Activated naive CD4-positive, alpha-beta T cell (primary cell): Measurements from ENCODE around the gene SEZ6L2.
"Not testable (repeated sequence)": the region's sequence is repeated elsewhere in the genome, so short reads cannot be mapped to it uniquely, and the experiment has no call there.

Experiments
- DNase-seq, 4 experiments: peaks; one replicate each; lab custom pipeline; 2025; lab: John Stamatoyannopoulos, UW

Gene SEZ6L2

DNA sequence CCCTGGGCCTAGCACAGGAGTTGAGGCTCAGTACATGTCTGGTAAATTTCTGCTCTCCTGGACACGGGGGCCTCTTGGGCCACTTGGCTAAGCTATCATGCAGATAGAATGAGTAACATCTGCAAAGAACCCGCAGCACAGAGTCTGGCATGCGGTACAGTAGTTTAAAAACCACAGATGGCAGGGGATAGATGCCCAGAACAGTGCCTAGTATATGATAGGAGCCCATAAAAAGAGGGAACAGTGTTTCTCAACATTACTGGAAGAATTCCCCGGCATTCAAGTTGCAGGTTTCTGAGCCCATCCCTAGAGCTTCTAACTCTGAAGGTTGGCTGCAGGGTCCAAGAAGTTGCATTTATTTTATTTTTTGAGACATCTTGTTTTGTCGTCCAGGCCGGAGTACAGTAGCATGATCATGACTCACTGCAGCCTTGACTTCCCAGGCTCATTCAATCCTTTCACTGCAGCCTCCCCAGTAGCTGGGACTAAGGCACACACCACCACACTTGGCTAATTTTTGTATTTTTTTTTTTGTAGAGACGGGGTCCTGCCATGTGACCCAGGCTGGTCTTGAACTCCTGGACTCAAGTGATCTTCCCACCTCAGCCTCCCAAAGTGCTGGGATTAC lies 42.1 kb downstream of the SEZ6L2 start:
- no peak for DNase-seq

DNA sequence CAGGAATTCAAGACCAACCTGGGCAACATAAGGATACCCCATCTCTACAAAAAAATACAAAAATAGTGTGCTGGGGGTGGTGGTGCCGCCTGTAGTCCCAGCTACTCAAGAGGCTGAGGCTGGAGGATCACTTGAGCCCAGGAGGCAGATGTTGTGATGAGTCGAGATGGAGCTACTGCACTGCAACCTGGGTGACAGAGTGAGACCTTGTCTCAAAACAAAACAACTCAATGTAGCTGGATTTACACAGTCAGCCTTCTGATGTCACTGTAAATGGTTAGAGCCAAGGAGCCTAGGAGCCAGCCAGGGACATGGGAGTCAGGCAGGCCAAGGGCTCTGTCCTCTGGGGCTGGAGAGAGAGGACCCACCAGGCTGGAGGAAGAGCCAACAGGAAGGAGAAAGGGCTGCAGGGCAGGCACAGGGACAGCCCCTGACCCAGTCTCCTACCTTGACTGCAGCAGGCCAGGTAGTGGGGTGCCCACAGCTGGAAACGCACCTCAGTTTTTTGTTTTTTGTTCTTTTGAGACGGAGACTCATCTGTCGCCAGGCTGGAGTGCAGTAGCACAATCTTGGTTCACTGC lies 44.7 kb downstream of the SEZ6L2 start:
- DNase-seq, result no peak

DNA sequence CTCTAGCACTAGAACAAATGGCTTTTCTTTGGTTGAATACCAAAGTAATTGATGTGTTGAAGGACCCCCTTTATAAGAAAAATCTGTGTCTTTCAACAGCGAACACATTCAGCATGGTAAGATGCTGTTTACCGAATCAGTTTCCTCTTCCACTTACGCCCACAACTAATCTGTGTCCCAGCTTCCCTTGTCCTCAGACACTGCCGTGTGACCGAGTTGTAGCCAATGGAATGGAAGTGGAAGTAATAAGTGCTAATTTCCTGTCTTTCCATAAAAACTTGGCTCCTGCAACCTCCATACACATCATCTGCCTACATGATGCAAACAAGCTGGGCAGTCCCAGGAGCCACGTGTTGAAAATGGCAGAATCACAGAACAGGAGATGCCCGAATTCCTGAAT lies 46.7 kb downstream of the SEZ6L2 start:
- no peak for DNase-seq

DNA sequence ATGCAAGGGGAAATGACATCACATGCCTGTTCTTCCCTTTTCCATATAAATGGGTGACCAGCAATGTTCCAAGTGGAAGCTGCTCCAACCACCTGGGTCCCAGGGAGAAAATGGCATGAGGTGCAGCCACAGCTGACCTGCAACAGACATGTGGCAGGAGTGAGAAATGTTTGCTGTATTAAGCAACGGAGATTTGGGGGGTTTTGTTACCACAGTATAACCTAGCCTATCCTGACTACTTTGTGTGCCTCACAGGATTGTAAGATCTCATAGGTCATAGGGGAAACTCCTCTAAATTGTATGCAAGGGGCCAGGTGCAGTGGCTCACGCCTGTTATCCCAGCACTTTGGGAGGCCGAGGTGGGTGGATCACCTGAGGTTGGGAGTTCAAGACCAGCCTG lies 48.4 kb downstream of the SEZ6L2 start:
- no peak for DNase-seq

DNA sequence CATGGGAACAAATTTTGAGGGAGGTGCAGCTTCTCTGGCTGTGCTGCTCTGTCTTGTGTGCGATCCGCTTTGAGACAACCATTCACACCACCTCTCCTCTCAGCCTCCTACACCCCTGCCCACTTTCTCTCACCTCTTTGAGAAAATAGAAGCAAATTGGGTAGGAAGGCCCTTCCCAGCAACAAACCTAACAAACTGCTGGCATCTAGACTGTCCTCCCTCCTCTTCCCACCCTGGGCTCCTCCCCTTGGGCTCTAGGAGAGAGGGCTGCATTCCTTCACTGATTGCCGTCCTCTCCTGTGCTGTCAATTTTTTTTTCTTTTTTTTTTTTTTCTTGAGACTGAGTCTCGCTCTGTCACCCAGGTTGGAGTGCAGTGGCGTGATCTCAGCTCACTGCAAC lies 49.8 kb downstream of the SEZ6L2 start:
- no peak for DNase-seq

DNA sequence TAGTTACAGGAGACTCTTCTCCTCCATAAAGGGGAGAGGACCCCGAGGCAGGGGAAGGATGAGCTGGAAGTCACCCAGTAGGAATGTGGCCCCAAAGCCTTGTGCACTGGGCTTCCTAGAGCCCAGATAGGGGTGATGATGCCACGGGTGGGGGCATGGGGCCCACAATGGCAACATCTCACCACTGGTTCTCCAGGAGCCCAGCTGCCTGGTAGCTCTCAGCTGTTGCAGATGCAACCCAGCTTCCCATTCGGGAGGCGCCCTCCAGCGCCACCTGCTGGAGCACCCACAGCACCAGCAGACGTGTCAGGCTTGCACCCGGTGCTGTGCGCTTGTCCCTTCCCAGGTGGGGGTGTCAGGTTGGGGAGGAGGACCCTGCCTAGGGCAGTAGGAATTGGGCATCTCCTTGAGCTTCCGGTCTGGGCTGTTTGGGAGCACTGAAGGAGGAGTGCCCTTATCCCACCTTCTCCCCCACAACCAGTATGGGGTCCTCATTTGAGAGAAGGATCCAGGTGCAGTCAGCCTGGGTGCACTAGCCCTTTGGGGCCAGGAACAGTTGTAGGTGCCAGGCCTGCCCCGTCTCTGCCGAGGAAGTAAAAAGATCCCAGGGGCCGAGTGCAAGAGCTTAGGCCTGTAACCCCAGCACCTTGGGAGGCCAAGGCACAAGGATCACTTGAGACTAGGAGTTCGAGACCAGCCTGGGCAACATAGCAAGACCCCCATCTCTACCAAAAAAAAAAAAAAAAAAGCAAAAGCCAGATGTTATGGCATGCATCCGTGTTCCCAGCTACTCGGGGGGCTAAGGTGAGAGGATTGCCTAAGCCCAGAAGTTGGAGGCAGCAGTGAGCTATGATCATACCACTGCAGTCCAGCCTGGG lies 50.7 kb downstream of the SEZ6L2 start:
- DNase-seq, result peak; percentile 54 to 83 (median 70)

DNA sequence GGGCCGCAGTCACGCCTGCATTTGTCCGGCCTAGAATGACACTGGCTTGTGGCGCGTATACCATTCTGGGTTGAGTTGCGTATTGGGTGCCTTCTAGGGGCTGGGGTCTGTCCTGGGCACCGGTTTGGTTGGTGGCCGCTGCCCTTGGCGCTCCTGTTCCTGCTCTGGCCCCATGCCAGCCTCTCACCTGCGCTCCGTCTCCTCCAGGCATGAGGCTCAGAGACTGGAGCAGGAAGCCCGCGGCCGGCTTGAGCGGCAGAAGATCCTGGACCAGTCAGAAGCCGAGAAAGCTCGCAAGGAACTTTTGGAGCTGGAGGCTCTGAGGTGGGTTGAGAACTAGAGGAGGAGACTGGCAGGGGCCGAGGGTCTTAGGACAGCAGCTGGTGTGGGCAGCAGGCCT lies 53.7 kb downstream of the SEZ6L2 start:
- DNase-seq, result no peak

DNA sequence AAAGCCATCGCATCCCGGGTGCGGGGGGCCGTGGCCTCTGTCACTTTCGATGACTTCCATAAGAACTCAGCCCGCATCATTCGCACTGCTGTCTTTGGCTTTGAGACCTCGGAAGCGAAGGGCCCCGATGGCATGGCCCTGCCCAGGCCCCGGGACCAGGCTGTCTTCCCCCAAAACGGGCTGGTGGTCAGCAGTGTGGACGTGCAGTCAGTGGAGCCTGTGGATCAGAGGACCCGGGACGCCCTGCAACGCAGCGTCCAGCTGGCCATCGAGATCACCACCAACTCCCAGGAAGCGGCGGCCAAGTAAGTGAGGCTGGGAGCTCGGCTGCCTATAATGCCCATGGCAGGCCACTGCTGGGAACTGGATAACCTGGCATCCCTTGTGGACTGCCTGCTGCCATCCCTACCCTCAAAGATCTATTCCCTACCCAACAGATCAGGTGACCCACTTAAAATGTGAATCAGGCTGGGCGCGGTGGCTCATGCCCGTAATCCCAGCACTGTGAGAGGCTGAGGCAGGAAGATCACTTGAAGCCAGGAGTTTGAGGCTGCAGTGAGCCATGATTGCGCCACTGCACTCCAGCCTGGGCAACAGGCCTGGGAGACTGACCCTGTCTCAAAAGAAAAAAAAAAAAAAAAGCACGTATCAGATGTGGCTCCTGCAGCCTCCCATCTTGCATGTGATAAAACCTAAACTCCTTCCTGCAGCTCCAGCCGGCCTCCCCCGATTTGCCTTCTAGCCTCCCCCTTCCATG lies 54.6 kb downstream of the SEZ6L2 start:
- DNase-seq, result no peak

DNA sequence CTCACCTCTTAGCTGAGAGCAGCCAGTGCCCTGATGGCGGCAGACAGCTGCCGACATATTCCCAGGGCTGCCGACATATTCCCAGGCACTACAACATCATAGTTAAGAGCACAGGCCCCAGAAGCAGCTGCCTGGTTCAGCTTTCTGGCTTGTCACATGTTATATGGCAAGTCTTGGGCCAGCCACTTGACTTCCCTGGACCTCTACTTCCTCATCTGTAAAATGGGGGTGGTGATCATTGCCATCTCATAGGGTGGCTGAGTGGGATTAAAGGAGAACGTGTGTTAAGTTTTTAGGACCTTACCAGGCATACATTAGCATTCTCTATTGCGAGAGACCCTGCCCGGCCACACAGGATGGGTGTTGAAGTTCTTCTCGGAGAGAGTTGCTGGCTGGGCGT lies 55.4 kb downstream of the SEZ6L2 start:
- no peak for DNase-seq

DNA sequence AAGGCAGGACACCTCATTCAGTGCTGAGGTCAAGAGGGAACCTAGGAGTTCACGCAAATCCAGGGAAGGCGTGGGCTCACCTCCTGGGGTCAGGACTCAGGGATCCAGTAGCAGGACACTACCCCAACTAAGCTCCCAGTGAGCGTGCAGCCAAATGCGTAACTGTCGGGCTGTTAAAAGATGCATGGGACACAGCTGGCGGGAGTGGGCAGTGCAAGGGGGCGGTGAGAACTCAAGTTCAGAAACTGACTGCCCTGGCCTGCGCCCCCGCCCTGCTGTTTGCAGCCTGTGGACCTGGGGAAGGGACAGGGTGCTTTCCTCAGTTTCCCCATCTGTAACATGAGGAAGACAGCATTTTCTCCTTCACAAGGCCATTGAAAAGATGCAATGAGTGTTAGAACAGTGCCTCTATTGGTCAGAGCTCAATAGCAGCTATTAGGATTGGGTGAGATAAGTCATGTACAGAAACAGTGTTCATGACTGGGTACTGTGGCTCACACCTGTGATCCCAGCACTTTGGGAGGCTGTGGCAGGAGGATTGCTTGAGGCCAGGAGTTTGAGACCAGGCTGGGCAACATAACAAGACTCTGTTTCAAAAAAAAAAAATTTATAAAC lies 56.5 kb downstream of the SEZ6L2 start:
- DNase-seq, result no peak

DNA sequence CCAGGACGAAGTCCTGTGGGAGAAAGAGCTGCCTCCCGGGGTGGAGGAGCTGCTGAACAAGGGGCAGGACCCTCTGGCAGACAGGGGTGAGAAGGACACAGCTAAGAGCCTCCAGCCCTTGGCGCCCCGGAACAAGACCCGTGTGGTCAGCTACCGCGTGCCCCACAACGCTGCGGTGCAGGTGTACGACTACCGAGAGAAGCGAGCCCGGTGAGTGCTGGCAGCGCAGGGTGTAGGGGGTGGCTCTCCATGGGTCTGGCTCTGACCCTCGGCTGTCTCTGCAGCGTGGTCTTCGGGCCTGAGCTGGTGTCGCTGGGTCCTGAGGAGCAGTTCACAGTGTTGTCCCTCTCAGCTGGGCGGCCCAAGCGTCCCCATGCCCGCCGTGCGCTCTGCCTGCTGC lies 57.7 kb downstream of the SEZ6L2 start:
- no peak for DNase-seq

DNA sequence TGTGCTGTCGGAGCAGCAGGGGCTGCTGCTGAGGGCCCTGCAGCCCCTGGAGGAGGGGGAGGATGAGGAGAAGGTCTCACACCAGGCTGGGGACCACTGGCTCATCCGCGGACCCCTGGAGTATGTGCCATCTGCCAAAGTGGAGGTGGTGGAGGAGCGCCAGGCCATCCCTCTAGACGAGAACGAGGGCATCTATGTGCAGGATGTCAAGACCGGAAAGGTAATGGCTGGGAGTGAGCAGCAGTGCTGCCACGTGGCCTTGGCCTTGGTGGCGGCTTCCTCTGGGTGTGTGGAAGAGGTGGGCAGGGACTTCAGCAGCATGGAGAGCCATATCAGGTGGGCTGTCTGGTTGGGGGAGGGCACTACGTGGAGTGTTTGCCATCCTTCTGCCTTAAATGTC lies 59.1 kb downstream of the SEZ6L2 start:
- no peak for DNase-seq

DNA sequence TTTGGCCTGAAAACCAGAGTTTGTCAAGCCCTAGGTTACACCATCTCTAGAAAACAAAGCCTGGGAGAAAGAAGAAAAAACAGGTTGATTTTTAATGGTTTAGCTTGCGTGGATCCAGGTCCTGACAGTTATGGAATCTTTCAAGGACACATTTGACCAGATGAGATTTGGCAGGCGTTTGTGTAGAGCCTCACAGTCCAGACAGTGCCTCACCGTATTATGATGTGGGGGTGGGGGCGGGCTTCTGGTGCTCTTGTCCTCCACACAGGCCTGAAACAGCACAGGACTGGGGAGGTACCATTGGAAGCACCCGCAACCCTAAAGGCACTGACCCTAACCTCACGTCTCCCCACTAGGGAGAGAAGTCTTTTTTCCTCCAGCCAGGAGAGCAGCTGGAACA lies 59.5 kb downstream of the SEZ6L2 start:
- no peak for DNase-seq

DNA sequence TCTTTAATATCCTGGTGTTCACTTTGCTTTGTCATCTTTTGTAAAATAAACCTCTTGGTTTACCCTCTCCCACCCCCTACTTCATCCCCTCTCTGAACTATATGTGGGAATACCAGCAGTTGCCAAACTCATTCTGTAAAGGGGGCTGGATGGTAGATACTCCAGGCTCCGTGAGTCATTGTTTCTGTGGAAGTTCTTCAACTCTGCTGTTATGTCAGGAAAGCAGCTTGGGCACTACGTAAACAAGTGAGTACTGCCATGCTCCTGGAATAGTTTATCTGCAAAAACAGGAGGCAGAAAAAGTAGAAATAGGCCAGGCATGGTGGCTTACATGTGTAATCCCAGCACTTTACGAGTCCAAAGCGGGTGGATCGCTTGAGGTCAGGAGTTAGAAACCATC lies 61.5 kb downstream of the SEZ6L2 start:
- no peak for DNase-seq

DNA sequence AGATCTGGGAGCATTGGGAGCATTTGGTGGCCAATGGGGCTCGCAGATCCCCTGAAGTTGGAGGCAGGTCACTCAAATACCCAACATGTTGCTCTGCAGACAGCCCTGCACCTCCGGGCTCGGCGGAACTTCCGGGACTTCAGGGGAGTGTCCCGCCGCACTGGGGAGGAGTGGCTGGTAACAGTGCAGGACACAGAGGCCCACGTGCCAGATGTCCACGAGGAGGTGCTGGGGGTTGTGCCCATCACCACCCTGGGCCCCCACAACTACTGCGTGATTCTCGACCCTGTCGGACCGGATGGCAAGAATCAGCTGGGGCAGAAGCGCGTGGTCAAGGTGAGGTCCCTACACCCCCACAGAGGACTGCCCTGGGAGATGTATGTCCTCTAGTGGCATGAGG lies 62.7 kb downstream of the SEZ6L2 start:
- DNase-seq, result no peak

DNA sequence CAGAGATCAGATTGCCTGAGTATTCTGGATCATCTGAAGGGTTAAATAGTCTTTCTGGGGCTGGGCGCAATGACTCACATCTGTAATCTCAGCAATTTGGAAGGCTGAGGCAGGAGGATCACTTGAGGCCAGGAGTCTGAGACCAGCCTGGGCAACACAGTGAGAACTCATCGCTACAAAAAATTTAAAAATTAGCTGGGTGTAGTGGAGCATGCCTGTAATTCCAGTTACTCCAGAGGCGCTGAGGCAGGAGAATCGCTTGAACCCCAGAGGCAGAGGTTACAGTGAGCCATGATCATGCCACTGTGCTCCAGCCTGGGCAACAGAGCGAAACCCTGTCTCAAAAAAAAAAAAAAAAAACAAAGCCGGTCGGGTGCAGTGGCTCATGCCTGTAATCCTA lies 63.4 kb downstream of the SEZ6L2 start:
- no peak for DNase-seq

DNA sequence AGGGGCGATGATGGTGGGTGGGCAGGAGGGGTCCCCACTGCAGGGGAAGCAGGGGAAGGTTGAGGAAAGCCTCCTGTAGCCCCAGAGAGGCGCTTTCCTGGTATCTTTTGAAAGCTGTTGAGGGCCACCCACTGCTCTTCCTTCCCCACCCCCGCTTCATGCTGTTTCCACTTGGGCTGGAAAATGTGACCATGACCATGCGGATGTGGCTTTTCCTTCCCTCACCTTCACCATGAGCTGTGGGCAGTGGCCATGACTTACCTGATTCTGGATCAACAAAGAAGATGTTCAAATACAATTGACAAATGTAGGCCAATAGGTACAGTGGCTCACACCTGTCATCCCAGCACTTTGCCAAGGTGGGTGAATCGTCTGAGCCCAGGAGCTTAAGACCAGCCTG lies 65.3 kb downstream of the SEZ6L2 start:
- DNase-seq, result no peak

DNA sequence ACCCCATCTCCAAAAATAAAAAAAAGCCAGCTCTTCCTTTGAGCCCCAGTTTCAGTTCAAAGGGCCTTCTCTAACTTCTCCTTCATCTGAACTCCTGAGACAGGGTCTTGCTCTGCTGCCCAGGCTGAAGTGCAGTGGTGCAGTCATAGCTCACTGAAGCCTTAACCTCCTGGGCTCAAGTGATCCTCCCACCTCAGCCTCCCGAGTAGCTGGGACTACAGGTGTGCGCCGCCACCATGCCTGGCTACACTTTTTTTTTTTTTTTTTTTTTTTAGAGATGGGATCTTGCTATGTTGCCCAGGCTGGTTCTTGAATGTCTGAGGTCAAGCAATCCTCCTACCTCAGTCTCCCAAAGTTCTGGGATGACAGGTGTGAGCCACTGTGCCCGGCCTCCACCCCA lies 66.1 kb downstream of the SEZ6L2 start:
- DNase-seq, result not testable (repeated sequence)

DNA sequence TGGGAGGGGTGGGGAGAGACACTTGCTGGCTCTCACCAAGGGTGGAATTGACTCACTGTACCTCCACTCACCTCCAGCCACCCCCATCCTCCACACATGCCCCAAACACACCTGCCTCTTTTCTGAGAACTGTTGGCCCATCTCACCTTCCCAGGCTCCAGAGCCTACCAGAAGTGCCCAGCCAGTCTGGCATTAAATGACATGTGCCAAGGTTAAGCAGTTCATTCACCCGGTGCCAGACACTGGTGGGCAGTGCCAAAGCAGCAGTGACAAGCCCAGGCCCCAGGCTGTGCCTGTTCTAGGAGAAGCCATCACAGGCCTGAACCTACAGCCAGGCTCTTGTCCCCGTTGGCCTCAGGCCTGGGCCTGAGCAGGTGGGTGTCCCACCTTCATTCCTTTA lies 67.9 kb downstream of the SEZ6L2 start:
- DNase-seq, result no peak

DNA sequence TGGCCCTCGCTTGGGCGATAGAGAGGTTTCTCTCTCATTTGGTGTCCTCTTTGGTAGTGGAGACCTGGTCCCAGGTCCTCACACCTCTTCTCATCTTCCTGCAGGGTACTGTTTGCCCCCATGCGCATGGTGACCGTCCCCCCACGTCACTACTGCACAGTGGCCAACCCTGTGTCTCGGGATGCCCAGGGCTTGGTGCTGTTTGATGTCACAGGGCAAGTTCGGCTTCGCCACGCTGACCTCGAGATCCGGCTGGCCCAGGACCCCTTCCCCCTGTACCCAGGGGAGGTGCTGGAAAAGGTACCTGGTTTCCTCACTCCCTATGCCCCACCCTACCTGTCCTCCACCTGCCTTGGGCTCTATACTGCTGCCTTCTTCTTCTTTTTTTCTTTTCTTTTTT lies 68.6 kb downstream of the SEZ6L2 start:
- DNase-seq, result no peak

DNA sequence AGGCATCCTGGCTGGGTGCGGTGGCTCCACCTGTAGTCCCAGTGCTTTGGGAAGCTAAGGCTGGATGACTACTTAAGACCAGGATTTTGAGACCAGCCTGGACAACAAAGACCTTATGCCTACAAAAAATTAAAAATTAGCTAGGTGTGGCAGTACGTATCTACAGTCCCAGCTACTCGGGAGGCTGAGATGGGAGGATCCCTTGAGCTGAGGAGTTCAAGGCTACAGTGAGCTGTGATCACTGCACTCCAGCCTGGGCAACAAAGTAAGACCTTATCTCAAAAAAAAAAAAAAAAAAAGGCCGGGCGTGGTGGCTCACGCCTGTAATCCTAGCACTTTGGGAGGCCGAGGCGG lies 73.0 kb downstream of the SEZ6L2 start:
- DNase-seq, result no peak
